ENCODE data around the gene GRID1.

Gene GRID1

DNA sequence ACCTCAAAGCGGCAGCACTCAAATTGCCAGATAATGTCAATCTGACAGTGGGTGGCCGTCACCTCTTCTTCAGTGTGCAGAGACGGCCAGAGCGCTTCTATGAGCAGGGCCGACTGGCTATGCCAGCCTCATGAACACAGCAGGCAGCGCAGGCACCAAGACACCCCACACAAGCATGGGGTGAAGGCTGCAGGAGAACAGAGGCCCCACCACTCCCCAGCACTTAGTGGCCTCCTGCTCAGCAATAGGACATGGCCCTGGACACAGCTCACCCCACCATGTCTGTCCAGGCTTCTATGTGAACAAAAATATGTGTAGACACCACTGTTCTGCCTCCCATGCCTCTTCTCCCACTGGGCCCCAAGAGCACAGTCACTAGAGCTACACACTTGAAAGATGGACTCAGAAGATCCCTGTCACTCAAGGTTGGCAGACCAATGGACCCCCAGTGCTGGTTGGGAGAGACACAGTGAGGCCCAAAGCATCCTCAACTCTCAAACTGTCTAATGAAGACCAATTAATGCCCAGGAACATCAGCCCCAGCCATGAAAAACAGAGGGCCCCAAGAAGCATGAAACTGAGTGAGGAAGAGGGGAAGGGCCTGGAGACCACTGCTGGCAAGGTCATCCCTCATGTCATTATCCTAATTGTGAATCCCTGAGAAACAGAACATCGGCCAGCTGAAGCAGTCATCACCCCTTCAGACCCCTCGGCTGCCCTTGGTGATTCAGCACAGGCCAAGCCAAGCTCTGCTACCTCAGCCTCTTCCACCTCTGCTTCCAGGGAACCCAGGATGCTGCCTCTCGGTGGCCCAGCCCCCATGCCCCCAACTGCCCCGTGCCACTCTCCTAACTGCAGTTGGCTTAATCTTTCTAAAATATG is 77.7 kb downstream of the GRID1 start:
- no peak for DNase-seq

DNA sequence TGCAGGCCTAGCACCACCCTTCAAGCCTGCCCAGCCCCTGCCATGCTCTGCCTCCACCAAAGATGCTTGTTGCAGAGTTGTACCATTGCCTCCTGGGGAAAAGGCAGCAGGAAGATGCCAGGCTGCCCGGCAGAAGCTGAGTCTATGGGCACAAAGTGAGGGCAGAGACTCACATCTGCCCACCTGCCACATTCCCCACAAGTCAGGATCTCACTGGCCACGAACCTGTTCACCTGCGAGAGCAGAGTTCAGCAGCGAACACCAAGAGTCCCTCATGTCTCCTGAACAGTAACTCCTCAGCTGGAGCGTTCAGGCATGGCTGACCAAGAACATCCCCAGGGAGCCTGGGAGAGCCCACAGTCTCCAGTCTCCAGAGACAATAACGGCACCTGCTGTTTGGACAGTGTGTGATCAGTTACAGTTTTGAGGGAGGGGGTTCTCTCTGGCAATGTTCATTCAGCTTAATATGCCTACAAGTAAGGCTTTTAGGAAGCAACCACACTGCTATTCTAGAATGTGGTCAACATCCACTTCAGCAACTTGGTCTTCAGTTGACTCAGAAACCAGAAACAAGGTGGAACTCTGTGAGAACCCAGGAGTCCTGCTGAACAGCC is 78.5 kb downstream of the GRID1 start:
- DNase-seq = no peak

DNA sequence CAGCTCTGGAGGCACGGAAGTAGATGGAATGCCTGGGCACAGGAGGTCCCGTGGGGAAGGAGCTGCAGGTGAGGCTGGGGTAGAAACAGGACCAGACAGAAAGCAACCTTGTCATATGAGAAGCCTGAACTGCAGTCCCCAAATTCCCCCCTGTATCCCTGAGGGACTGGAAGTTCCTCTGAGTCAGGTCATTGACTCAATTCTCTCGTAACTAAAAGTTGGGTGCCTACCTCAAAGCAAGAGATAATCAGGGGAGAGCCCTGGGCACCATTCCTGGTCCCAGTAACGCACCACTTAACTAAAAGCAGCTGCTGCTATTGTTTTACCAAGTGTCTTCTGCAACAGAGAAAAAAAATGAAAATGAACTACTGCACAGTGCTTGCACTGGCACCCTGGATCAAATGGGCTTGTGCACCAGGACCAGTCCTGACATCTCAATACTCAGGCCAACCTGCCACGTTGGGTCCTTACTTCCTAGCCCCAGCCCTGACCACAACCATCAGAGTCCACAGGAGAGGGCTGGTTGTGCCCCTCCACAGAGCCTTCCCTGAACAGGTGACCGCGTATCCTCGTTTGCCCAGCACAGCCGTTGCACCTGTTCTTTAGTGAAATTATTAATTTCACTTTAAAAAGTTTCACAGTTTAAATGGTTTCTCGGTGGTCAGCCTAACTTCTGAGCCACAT is 79.3 kb downstream of the GRID1 start:
- no peak for DNase-seq

DNA sequence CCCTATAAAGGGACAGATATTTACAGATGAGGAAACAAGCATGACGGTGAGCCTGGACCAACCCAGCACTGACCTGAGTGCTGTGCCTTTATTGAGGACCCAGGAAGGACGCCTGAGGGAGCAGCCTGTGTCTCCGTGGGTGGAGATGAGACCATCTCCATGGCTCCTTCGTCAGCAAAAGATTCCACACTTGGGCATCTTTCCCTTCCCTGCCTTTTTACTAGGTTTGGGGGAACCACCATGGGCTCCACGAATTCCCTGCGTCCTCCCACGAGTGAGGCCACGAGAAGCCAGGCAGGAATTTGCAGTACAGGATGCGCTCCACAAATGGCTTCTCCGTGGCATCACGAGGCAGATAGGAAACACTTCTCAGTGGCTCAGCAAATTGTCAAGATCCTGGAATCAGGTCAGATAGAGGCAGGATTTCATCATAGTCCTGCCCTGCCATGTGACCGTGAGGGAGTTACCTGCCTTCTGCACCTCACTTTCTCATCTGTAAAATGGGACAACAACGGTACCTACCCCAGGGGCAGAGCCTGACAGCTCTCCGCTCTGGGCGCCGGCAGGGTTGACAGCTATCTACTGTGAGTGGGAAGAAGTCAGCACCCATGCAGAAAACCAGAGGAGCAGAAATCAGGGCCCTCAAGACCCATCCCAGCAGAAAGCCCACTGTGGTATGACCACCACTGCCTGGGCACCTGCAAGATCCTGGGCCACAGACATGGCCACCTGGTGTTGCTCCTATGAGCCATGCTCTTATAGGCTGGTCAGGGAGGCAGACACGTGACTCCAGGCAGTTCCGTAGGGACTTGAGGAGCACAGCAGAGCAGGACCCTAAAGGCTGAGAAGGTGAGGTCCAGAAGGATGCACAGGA is 80.1 kb downstream of the GRID1 start:
- no peak for DNase-seq

DNA sequence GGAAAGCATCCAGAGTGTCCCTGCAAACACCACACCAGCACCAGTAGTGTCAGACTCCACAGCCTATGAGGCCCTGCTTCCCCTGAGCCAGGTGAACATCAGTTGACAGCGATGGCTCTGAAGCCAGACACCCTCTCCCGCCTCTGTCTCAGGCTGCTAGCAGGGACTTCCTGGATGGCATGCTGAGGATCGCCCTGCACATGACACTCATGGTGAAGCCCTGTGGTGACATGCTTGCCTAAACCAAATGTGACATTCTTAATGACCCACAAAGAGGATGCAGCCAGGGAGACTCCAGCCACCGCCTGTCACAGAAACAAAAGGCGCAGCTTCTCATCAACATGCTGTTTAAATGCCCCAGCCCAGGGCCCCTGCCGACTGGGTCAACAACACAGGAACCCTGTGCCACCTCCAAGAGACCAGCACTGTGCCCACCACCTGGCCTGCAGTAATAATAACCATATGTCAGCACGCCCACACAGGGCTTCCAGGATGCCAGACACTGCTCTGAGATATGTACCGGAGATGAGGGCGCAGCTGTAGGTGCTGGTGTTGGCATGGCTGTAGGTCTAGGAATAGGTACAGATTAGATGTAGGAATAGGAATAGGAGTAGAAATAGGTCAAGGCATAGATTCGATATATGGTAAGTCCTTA is 81.3 kb downstream of the GRID1 start:
- no peak for DNase-seq

DNA sequence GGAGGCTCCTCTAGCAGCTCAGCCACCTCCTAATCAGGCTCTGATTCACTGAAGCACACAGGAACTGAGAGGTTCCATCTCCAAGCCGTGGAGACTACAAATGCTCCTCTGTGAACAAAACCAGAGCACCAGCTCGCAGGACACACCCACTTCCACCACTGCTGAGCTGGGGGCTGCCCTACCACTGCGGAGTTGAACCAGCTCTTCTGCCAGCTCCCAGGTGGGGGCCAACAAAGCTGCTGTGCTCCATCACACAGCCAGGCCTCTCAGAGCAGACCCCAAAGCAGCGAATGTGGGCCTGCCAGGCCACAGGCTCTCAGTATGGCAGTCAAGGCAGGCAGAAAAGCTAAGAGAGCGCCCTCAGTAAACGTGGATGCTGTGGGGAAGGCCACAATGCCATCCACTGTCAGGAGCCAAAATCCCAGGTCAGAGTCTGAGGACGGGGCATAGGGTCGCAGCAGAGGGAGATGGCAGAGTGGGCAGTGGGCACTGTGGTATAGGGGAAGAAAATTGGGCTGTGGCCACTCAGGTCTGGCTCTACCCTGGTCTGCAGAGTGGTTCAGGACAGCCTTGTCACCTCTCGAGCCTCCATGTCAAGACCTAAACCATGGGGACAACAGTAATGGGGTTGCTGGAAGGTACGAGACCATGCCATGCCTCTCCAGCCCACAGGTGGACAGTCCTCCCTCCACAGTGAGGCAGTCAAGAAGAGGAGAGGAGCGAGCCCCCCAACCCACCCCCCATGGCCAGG is 82.1 kb downstream of the GRID1 start:
- DNase-seq = no peak

DNA sequence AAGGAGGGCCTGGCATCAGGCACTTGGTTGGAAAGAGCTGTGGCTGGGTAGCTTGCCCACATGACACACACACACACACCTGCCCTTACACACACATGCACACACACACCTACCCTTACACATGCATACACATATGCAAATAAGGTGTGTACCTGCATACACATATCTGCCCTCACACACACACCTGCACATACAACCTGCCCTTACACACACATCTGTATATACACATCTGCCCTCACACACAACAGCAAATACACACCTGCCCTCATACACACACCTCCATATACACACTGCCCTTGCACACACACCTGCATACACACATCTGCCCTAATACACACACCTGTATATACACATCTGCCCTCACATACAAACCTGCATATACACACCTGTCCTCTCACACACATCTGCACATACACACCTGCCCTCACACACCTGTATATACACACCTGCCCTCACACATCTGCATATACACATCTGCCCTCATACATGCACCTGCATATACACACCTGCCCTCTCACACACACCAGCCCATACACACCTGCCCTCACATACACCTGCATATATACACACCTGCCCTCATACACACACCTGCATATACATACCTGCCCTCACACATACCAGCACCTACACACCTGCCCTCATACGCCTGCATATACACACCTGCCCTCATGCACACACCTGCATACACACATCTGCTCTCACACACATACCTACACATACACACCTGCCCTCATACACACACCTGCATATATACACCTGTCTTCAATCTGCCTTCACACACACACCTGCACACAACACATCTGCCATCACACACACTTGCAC is 82.9 kb downstream of the GRID1 start:
- no peak for DNase-seq

DNA sequence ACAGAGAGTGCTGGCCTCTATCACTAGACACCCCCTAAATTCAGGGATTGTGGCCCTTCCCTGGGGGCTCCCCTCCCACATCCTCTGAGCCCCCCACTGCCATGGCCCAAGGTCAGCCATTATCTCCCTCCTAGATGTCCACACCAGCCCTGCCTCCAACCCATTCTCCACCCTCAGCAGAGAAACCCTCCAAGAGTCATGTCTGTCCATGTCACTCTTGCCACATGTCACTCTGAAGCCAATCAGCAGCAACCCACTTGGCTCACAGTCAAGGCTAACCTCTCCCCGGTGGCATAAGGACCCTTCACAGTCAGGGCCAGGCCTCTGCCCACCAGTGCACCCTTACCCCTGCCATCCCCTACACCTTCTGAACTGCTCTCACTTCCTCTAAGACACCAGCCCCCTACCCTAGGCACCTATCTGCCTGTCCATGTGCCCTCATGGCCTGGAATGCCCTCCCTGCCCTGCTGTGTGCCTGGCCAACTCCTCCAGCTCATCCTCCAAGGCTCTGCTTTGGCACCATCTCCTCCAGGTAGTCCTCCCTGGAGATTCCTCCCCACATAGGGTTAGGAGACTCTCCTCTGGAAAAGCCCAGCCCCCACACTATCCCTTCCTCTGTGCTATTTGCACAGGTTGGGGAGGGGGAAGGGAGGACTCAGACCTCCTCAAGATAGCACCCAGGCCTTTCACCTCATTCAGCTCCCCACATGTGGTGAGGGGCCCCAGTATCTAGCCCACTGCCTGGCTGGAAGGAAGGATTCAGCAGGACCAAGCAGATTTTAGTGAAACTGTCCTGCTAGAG is 83.7 kb downstream of the GRID1 start:
- no peak for DNase-seq

DNA sequence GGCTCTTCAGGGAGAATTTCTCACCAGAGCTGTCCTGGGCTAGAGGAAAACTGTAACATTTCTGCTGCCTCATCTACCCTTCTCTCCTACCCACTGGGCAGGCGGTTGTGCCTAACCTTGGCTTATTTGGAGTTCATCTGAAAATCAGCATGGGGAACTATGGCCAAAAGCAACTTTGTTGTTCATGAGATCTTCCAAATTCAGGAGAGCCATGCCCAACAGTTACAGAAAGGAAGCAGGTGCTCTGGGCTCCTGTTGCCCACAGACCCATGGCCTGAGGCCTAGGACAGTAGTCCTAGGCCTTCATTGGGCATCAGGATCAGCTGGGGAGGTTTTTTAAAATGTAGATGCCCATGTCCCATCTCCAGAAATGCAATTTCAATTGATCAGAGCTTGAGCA is 85.2 kb downstream of the GRID1 start:
- no peak for DNase-seq

DNA sequence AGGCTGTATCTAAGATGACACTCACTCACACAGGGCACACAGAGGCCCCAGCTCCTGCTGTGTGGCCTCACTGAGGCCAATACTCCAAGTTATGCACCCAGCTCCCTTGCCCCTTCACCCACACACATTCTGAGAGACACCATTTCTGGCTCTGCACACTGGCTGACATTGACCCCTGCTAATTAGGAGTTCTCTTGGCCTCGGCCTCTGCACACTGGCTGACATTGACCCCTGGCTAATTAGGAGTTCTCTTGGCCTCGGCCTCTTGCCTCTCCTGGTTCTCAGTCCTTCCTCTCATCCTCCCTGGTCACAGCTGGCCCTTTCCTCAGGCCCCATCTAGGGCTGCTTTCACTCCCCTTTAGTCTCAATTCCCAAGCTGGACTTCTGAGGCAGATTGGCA is 97.3 kb downstream of the GRID1 start:
- no peak for DNase-seq

DNA sequence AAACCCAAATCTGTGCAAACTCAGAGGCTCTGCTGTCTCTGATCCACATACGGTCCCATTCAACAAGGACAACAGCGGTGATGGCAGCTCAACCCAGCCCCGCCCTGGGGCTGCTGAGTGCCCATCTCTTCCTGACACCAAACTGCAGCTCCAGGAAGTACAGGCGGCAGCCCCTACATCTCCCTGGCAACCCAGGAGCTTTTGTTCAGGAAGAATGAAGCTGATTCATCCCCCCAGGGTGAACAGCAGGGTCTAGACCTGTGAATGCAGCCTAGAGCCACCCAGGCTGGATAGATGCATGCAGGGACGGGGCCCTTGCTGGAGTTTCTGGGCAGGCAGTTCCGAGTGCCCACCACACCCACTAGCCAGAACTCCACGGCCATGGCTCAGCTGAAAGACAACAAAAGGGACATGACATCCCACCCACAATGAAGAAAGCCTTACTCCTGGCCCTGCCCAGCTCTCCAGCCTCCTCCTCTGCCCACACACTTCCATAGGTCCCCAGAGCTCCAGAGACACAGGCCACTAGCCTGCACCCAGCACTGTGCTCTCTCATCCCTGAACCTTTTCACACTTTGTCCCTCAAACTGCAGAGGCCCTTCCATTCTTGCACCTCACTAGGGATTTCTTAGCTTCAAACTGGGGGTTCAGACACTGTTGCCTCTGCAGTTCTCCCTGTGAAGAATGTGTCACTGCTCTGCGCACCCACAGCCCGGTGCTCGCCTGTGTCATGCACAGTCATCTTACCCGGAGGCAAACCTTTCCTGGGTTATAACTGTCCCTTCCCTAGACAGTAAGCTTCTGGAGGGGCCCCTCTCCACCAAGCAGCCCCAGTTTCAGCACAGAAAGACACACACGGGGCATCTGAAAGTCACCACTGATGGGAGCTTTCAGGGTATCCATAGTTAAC is 99.1 kb downstream of the GRID1 start:
- no peak for DNase-seq

DNA sequence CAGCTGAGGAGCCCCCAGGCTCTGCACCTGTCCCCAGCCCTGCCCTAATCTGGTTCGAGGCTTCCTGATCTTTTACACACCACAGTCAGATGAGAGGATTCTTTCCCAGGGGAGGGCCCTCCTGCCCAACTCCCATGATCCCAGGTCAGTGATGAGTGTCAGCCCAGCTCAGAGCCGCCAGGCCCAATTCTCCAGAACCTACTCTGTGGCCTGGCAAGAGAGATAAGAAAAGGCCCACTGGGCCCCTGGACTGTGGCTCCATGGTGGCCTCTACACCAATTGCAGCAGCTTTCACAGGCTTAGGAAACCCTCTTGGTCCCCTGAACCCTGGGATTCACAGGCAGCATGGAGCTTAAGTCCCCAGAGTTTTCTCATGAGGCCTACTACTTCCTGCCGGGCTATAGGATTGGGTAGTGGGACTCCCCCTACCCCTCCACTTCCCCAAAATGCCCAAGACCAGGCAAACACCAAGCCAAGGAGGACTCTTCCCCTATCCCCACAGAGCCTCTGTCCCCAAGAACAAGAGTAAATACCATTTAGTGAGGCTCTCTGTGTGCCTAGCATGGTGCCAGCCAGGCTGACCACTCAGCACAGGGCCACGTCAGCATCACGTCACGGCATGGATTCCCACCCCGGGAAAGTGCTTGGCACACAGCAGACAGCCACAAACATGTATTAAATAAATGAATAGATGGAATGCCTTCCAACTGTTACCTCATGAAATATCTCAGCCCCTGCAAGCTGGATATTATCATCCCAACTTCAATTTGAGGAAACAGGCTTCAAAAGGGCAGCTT is 100.0 kb downstream of the GRID1 start:
- DNase-seq = no peak

DNA sequence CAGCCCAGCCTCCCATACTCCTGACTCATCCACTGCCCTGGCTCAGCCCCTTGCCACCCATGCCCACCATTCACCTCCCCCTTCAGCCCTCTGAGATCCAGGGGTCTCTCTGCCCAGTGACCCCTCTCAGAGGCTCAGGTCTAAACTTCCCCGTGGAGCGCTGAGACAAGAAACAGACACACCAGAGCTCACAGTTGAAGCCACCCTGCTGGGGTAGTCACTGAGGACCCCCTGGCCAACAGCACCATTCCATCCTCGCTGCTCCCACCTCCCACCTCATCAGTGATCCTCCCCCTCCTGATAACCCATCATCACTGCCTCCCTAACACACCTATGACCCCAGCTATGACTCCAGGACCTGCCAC is 100.7 kb downstream of the GRID1 start:
- DNase-seq = no peak

DNA sequence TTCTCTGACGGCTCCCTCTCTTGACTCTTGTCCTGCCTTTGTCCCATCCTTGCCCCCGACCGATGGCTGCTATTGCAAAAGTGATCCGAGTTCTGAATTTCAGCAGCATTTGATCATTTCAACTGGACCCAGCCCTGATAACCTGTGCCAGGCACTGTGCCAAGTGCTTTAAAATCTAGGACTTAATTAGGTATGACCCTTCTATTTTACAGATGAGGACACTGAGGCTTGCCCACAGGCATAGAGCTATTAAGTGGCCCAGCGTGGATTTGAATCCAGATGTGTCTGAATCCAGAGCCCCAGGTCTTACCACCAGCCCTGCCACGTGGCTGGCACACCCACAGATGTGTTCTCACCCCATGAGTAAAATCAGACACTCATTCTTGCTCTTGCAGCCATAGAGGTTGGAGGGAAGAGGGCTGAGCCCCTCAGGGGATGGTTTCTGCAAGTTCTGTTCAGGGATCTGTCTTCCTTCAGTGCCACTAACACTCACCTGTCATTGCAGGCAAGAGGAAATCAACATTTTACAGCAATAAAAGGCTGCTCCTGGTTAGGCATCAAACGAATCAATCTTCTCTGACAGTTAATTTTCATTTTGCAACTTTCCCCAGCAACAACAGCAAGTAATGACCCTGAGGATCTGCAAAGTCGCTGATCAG is 101.2 kb downstream of the GRID1 start:
- DNase-seq = no peak

DNA sequence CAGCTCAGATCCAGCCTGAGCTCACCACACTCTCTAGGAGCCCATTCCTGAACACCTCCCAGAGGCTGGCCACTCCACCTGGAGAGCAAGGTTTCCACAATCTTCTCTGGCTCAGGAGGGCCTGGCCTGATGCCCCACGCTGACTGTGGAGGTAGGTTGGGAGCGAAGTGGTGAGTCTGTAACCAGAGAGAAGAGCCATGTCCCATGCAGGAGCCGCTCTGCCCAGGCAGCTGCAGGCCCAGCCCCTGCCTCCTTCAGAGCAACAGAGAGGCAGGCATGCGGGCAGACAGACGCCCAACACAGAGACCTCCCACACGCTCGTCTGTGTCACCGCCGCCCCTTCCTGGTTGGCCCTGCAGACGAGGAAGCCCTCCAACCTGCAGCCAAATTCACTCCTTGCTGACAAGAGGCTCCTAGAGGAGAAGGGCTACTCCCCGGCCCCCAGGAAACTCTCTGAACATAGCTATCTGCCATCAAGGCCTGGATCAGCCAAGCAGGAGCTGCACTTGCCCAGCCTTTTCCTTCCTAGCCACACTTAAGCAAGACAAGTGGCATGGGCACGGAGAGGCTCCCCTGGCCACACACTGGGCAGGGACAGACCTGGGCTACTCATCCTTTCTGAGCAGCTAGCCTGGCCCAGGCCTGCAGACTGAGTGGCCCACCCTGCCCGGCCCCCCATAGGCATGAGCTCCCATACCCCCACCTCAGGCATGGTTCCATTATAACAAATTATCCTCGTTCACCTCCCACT is 101.9 kb downstream of the GRID1 start:
- DNase-seq = no peak

DNA sequence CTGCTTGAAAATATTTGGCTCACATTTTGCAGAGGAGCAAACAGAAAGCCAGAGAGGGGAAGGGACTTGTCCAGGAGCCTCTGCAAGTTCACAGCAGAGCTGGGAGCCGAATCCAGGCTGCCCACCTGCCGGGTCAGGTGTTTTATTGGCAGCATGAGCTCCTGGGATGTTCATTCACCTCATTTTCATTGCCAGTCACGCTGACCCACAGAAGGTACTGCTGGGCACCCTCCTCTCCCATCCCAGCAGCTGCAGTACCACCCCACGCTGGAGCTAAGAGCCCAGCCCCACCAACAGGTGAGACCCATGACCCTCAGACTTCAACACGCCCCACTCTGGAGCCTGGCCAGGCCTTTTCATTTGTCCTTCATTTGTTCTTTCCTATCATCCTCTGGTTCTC is 102.7 kb downstream of the GRID1 start:
- DNase-seq = no peak

DNA sequence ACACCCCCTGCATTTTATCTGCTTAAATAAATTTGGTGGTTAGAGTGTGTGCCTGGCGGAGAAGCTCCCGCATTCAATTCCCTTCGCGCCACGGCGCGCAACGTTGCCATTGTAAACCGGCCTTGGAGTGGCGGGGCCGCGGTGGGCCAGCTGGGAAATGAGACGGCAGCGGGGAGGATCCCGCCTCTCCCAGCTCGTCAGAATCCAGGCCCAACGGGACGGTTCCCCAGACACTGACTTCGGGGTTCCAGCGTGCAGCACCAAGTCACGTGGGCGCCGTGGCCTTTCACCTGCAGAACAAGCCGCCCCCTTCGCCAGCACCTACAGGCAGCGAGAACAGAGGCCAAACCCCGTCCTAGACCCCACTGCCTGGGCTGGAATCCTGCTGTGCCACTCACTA is 103.4 kb downstream of the GRID1 start:
- no peak for DNase-seq

Data from NCI-H510A treated with DMSO at 0.1 percent for 48 hours (cell line).